Activated T-helper 1 cell treated with Interleukin-2 at 50 U/mL for 16 hours (primary cell): ENCODE measurements around the gene SGPL1.
A peak's percentile ranks its signal among the peaks of the same experiment; 100 is the strongest.

ENCODE experiments used
- DNase-seq: peaks from one replicate; pipeline ENCODE4 v3.0.0-alpha.2; 2020; ENCODE audit warnings: low read depth

Gene SGPL1

DNA sequence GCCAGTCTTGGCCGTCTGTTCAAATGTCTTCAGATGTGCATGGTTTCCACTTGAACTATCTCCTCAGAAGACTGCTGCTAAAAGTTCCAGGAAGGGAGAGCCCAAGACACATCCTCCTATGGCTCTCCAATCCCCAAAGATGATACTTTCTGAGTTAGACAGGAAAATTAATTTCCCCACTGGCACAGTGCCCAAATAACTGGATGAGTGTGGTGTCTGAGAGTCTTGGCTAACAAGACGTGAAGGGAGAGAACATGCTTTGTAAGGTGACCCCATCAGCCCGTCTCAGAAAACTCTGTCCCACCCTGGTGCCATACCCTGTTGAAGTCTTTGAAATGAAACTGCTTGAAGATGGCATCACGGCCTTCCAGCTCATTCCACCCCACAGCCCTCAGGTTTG lies 69.7 kb downstream of the SGPL1 start:
- no peak for DNase-seq

DNA sequence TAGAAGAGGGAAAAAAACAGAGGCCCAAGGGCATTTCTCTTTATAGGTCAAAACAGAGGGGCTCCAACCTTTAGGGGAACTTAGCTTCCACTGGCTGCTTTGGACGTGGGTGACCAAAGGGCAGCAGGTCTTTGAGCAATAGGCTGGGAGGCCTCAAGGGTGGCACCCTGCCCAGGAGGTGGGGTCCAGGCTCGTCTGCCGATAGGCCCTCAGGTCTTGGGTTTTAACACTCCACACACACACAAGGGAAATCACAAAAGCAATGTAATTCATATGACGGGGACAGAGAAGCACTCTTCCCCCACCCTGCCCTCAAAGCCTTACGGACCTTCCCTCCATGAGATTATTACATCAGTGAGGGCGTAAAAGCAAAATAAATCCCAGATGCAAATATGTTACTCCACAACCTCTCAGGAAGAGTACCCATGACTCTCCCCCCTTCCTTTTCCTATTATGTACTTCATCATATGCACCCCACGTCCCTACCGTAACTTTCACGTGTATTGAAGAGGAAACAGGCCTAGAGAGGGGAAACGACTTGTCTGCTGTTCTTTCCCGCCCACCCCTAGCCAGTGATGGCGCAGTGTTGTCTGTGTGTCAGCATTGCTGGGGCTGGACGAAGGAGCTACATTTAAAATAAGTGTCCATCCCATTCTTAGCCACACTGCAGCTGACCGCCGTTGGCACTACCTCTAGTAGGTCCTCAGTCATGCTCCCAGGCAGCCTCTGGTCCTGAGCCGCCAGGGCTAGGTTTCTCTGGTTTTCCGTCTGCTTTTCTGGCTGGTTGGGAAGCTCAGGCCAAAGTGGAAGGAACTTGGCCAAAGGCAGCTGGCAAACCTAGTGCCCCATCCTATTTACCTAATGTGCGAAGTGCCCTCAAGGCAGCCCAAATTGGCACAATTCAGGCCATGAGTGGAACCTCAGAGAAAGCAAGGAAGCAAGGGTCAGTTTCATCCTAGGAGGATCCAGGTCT lies 70.5 kb downstream of the SGPL1 start:
- no peak for DNase-seq

DNA sequence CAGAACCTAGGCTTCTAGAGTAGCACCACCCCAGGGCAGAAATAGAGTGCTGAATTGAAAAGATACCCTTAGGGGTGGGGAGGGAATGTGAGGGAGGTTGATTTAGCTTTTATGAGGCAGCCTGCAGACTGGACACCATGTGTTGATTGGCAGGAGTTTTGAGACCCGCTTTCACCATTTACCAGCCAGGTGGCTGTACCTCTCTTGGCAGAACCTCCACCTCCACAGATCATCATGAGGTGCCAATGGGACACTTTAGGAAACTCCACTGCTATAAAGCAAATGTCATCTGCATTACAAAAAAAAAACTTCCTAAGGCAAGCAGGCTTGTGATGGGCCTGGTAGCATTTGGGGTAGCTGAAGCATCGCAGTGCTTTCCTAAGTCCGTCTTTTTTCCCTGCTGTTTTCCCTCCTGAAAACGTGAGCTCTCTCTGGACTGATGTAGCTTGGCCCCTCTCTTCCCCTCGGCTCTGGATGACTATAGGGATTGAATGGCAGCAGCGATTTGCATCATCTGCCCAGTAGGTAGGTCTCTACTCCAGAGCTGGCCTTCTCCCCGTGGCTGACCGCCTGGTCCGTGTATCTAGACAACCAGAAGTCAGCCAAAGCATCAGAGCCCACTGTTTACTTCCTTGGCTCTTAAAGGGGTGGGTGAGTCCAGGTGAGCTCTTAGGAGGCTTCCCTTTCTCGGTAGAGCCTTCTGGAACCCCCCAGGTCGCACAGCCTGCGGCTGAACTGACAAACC lies 71.3 kb downstream of the SGPL1 start:
- no peak for DNase-seq

DNA sequence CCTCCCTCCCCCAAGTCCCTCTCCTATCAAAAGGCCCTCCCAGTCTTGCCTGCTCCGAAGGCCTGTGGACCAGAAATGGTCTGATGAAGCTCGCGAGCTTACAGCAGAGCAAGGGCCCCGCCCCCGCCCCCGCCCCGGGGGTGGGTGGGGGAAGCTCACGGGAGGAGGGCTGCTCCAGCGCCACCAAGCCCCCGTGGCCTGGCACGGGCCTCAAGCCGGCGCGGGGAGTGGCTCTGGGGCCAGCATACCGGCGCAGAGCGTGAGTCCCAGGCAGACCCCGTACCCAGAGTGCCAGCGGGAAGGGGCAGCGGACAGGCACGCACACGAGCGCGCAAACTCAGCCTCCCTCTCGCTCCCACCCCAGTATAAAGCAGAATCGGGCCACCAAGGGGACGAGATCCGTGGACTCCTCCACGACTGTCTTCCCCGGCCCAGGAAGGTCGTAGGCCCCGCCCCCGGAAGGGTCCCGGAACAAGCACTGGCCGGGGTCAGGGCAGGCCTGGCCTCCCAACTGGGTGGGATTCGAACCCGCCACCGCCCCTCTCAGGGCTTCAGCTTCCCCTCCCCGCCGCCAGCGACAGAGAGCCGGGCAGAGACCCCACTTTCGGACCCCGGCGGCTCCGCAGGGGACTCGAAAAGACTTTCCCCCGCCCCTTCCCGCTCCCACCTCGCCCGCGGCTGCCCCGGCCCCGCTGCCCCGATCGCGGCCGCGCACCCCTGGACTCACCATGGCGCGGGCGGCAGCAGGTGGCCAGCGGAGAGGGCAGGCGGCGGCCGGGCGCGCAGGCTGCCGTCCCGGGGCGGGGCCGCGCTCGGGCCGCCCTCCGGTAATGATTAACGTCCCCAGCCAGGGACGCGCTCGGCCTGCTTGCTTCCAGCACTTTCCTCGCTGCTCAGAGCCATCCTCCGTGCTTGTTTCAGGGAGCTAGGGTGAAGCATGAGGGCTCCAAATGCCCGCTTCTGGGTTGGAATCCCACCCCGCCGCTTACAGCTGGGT lies 72.4 kb downstream of the SGPL1 start, which contains the start of gene PCBD1:
PCBD1 (minus strand) TSS at position 762 of the 997 bp plus-strand sequence; CDS start at position 730, 32 bp downstream.
- peak; percentile 59 for DNase-seq

DNA sequence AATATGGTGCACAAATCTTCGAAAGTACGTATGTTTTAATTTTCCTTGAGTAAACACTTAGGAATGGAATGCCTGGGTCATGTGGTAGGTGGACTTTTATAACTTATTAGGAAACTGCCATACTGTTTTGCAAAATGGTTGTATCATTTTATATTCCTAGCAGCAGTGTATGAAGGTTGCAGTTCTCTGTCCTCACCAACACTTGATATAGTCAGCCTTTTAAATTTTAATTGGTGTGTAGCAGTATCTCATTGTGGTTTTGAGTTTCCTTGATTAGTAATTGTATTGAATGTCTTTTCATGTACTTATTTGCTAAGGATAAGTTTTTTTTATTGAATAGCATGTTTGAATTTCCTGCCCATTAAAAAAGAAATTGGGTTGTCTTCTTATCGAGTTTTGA lies 73.5 kb downstream of the SGPL1 start:
- DNase-seq = no peak

DNA sequence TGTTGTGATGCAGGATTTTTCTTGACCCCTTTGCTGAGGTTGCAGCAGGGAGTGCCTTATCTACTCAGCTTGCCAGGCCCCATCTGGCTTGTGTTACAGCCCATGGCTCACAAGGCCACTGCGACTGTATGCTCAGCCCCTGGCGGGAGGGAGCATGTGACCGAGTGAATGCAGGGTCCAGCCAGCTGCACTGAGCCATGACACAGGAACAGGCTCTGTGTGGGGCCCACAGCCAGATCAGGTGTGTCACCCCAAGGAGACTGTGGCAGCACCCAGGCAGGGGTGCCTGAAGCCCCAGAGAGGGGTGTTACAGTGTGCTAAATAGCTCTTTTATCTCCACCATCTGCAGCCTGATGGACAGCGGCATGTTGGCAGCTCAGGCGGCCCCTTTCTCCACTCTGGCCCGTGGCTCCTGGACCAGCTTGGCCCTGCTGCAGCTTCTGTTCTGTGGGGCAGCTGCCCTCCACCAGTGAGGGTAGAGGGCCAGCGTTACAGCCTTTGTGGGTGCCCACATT lies 75.2 kb downstream of the SGPL1 start:
- DNase-seq = no peak

DNA sequence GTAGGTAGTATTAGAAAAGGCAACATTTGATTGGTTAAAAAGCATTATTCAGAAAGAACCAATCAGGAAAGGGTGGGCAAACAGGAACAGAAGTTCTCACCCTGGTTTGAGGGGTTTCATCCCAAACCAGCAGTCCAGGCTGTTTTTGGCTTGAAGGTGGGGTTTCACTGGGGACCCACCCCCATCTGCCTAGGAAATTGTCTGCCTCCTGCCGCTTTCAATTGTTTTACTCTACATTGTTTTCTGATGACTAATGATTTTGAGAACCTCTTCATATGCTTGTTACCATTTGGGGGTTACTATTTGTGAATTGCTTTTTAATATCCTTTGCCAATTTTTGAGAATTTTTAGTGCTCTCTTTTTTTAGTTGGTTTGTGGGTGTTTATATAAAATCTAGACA lies 75.9 kb downstream of the SGPL1 start:
- no peak for DNase-seq

DNA sequence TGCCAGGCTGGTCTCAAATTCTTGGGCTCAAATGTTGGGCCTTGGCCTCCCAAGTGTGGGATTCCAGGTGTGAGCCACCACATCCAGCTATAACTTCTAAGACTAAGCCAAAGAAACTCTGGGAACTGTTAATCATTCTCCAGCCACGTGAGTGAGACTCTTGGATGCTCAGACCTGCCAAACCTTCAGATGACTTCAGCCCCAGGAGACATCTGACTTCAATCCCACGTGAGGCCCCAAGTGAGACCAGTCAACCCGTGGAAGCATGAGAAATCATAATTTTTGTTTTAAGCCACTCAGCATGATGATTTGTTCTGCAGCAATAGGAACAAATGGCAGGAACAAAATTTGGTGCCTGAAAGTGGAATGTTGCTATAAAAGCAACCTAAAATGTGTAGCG lies 76.9 kb downstream of the SGPL1 start:
- DNase-seq = no peak

DNA sequence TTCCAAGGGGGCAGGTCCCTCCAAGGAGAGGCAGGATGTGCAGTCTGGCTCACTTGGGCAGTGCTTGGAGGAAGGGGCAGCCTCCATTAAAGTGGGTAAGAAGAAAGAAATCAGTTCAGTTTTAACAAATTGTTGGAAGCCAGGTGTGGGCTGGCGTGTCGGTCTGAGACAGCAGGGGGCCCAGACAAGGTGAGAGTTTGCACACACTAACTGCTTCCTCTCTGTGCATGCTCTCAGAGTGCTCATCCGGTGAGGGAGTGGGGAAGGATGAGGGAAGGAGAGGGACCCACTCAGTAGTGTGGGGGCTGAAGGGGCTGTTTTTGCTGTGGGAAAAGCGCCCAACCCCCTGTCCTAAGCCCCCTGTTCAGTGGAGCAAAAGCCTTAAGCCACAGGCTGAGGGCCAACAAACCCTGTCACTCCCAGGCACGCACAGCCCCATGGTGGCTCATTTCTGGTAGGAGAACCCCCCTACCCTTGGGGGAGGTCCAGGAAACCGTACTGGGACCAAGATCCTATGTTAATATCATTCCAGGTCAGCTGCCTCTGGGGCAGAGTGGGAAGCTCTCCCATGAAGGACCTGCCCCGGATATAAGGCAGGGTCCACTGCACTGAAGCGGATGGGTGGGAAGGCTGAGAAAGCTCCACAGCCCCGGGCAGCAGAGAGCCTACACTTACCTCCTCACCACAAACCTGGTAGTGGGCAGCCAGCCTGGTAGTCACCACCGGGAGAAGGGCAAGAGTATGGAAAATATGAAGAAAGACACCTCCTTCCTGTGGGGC lies 77.7 kb downstream of the SGPL1 start:
- DNase-seq = no peak

DNA sequence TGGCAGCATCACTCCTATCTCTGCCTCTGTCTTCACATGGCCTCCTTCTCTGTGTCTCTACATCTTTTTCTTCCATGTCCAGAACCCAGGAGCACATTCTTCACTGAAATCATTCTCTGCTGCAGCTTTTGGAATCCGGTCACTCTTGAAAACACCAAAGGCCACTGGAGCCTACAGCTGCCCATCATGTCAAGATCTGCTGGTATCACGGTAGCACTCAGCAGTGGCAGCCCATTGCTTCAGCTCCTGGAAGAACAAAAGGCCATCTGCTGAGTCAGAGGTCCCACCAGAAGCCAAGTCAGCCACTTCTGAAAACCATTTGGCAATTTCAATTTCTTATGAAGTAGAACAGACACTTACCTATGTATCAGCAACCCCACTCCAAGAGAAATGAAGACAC lies 78.7 kb downstream of the SGPL1 start:
- no peak for DNase-seq

DNA sequence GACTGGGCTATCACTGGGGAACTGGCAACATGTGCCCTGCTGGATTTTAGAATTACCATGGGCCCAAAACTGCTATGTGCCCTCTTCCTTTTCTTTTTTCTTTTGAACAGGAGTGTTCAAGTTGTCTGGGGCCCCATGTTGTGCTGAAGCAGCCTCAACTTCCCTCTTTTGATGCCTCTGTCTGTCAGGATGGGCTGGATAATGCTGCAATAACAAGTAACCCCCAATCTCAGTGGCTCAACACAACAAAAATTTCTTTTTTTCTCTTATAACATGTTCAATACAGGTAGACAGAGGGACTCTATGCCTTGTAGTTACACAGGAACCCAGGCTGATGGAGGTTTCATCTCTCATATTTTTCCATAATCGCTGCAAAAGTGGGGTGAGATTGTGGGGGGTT lies 80.8 kb downstream of the SGPL1 start:
- DNase-seq = no peak

DNA sequence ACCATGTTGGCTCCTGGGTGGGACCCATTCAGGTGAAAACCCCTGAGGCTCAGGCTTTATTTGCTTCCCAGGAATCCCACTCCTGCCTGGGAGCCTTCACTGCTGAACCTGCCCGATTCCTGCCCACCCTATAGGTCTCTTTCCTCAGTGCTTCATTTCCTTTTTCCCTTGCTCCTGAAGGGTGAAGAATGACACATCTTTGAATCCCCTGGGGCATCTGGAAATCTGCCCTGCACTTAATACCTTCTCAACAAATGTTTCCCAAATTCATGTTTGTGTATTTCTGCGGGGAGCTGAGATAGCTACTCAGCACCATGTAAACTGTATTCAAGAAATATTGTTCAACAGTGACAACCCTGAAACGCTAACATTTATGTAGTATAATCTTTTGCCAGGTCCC lies 82.9 kb downstream of the SGPL1 start:
- no peak for DNase-seq

DNA sequence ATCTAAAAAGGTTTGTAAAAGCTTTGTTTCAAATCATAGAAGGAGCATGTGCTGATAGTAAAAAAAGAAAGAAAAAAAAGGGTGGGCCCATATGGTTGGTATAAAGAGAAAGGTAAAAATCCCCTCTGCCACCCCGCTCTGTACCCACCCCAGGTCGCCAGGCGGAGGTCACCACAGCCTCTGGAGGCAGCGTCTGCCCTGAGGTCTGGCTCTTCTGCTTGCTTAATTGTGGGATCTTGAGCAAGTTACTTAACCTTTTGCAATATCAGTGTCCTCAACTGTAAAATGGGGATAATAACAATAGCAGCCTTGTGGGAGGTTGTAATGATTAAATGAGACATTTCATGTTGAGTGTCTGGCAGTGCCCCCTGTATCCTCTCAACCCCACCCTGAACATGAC lies 83.3 kb downstream of the SGPL1 start:
- DNase-seq = no peak

DNA sequence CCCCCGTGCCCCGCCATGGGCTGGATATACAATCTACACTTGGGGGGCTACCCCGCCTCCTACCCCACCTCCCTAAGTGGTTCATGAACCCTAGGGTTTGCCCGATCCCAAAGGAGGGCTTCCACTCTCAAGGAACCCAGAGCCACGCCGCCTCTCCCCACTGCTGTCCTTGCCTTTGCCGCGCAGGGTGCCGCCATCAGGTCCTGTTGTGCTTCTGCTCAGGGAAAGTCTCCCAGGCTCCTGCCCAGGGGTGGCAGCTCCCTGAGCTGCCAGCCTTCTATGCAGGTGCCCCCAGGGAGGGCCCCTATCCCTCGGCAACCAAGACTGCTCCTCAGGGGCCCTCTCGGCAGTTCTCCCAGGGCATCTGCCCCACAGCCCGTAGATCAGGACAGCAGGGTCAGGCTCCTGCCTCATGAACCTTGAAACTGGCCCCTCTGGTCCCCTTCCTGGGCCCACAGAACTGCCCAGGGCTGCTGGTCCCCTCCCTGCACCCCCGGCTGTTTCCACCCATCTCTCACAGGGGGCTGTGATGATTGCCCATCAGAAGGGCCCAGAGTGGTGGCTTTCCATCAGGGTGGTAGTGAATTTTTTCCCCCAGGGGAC lies 85.6 kb downstream of the SGPL1 start:
- DNase-seq = no peak

DNA sequence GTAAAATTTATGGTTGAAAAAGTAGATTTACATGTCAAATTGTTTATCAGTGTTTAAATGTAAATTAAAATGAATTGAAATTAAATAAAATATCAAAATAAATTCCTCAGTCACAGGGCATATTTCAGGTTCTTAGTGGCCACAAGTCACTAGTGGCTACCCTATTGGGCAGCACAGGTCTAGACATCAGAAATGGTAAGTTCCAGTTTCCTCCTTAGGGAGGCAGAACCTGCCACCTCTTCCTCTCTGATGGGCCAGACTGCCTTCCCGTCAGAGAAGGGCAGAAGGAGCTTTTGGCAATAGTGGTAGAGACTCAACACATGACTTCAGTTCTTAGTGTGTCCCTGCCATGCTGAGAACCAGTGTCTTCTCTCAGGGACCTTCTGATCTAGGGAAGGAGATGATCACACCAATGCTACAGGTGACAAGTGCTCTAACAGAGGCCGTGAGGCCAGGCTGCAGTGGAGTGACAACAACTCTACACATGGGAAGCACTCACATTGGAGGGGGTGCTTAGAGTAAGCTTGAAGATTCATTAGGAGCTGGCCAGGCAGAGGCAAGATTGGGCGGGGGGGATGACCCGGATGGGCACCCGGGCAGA lies 87.0 kb downstream of the SGPL1 start:
- DNase-seq = no peak

DNA sequence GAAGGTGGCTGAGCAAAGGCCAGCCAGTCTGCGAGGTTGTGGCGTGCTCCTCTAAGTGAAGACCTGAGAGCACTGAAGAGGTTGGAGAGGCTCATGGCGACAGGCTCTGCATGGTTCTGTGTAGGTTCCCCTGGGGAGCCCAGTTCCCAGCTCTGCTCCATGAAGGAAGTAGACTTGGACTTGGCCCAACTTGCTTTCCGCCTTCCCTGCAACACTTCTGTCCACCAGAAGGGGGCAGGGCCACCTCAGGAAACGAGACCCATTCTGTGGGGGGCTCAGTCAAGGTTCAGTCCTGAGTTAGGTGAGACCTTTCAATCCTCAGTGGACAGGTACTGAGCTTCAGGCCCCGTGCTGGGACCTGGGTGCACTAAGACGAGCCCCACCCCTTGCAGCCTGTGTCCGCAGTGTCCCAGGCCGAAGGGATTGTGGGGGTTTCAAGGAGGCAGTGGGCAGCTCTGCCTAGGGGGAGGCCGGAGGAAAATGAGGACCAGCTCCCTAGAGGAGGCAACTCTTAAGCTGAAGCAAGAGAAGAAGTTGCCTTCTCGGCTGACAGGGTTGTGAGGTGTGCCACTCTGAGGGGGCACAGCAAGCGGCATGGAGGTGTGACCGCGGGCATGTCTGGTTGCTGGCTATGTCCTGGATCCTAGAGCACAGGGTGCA lies 87.6 kb downstream of the SGPL1 start:
- no peak for DNase-seq

DNA sequence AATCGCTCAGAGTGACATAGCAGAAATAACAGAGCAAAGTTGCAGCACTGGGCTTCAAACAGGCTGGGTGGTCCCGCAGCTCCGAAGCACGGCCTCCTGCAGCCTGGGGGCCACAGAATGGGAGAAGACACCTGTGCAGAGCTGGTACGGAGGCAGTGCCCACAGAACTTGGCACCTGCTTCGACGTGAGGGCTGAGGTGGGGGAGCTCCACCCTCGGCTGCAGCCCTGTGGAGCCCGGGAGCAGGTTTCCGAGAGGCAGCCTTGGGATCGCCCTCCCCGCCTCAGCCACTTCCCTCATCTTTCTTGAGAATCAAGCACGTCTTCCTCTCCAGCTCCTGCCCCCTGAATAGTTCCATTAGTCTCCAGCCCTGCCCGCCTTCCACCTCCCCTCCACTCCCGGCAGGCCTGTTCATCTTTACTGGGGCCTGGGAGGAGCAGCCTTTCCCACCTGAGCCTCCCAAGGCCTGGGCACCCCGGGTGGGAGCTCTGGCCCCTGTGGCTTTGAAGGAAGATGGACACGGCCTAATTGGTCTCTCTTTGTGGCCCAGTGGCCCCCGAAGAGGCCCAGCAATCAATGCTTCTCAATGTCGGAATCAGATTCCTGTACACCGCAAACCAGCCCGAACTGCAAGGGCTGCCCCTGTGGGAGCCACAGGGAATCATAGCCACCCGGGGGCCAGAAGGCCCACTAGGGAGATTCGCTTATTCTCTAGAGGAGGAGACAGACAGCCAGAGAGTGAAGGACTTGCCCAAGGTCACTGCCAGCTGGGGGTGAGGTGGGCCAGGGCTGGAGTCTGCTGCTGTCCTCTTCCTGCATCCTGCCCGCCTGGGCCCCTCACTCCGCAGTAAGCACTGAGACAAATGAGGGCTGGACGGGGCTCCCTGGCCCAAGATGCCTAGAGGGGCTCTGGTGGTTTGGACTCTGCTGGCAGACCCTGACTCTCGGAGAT lies 89.6 kb downstream of the SGPL1 start:
- DNase-seq = no peak

DNA sequence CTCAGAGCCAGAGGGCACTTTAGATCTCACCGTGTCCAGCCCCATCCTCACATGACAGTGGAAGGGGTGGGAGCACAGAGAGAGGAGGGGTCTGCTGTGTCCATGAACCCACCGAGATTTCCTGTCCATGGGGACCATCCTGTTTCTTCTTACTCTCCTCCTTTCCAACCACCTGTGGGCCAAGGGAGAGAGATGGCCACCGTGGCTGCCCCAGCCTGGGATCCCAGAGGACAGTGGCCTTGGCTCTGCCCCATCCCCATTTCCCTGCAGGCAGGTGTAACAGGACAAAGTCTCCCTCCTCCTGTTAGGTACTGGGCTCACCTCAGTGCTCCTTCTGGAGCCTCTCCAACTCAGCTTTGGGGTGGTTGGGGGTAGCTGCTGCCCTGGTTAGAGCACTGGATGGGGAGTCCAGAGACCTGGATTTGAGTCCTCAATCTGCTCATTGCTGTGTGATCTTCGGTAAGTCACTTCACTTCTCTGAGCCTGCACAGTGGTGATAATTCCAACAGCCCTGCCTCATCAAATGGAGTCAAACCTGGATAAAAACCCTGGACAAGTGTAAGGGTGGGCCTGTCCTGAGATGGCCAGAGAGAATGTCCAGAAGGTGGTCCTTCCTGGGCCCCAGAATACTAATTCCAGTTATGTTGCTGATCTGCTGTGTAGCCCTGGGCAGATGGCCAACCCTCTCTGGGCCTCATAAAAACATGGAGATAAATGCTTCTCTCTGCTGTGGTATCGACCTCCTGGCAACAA lies 90.5 kb downstream of the SGPL1 start:
- no peak for DNase-seq
